ENCODE results near the gene SESN1. TPM values are rescaled to one million over a fixed set of nuclear protein-coding genes. Genes with fewer than 3 reads are reported as not detected.
"Not testable (repeated sequence)": the region's sequence is repeated elsewhere in the genome, so short reads cannot be mapped to it uniquely, and the experiment has no call there.

The SESN1 gene
- total RNA-seq, 1 donor from 2014 or later: 9.1 TPM

GRCh38 chr6:109088995-109089394 is 5.7 kb downstream of the SESN1 start:
- Mint-ChIP-seq H3K36me3 (ENCODE audit: low read depth) (peaks cover 3% of the 10 kb centered on the region), H3K9me3 (no peaks in the 10 kb centered on the region), H3K4me1 (peaks cover 42% of the 10 kb centered on the region), H3K4me3 (no peak overlapping the region), H3K27ac (no peak overlapping the region), H3K27me3 (no peaks in the 10 kb centered on the region)
- DNase-seq (no peak), ATAC-seq (ENCODE audit: low read depth) (no peak)
- POLR2A ChIA-PET: no interaction called here
- intact Hi-C loops (cut with micrococcal nuclease): no loop called here
- no peak for TF ChIP-seq CTCF (IDR thresholded peaks at IDR 0.05)
- CTCF ChIA-PET: no interaction called here

- no peak for TF ChIP-seq CTCF (IDR thresholded peaks at IDR 0.05)
- H3K36me3 Mint-ChIP-seq (ENCODE audit: low read depth): peaks cover 3% of the 10 kb centered on the region
- ATAC-seq (ENCODE audit: low read depth): no peak
- CTCF ChIA-PET: no interaction called here
- intact Hi-C loops (cut with micrococcal nuclease): no loop called here
- POLR2A ChIA-PET: no interaction called here
- no peak overlapping the region for H3K4me3 Mint-ChIP-seq
- no peaks in the 10 kb centered on the region for H3K27me3 Mint-ChIP-seq
- H3K4me1 Mint-ChIP-seq: peaks cover 31% of the 10 kb centered on the region
- no peak for DNase-seq
- no peaks in the 10 kb centered on the region for H3K9me3 Mint-ChIP-seq
- no peak overlapping the region for H3K27ac Mint-ChIP-seq
Observed at GRCh38 chr6:109087661-109088264, 6.9 kb downstream of the SESN1 start.

- H3K36me3 Mint-ChIP-seq (ENCODE audit: low read depth); H3K4me3 Mint-ChIP-seq; H3K27ac Mint-ChIP-seq; H3K27me3 Mint-ChIP-seq; DNase-seq; H3K9me3 Mint-ChIP-seq; intact Hi-C loops (cut with micrococcal nuclease); ATAC-seq (ENCODE audit: low read depth): not testable (repeated sequence)
- POLR2A ChIA-PET: interaction anchor here (2.5 kb wide), 1 partner anchor 10 kb away, joined by 10 read pairs; the partner anchor contains the start of gene SESN1
- peaks cover 10% of the 10 kb centered on the region for H3K4me1 Mint-ChIP-seq
- CTCF ChIA-PET: interaction anchor here (1.1 kb wide), 2 partner anchors 9 to 543 kb away, joined by 3 read pairs; no protein-coding TSS in a partner anchor
Observed at GRCh38 chr6:109084146-109084545, 10.5 kb downstream of the SESN1 start.

- Mint-ChIP-seq H3K4me3 (no peak overlapping the region), H3K36me3 (ENCODE audit: low read depth) (peaks cover 6% of the 10 kb centered on the region), H3K4me1 (peaks cover 8% of the 10 kb centered on the region), H3K27ac (no peak overlapping the region), H3K9me3 (no peaks in the 10 kb centered on the region), H3K27me3 (no peaks in the 10 kb centered on the region)
- POLR2A ChIA-PET: no interaction called here
- DNase-seq: no peak
- no peak for ATAC-seq (ENCODE audit: low read depth)
- no peak for TF ChIP-seq CTCF (IDR thresholded peaks at IDR 0.05)
- CTCF ChIA-PET: interaction anchor here (1.1 kb wide), 2 partner anchors 8 to 542 kb away, joined by 3 read pairs; no protein-coding TSS in a partner anchor
- intact Hi-C loops (cut with micrococcal nuclease): no loop called here
Observed at GRCh38 chr6:109083657-109084056, 11.0 kb downstream of the SESN1 start.

GRCh38 chr6:109082188-109082577 is 12.5 kb downstream of the SESN1 start:
- Mint-ChIP-seq H3K4me1 (peaks cover under 1% of the 10 kb centered on the region), H3K36me3 (ENCODE audit: low read depth) (peaks cover 5% of the 10 kb centered on the region), H3K4me3 (no peak overlapping the region), H3K27ac (no peak overlapping the region), H3K9me3 (no peaks in the 10 kb centered on the region), H3K27me3 (no peaks in the 10 kb centered on the region)
- ChIA-PET POLR2A (no interaction called here), CTCF (no interaction called here)
- ATAC-seq (ENCODE audit: low read depth) (peak; percentile 25), DNase-seq (no peak)
- intact Hi-C loops (cut with micrococcal nuclease): no loop called here
- TF ChIP-seq CTCF (IDR thresholded peaks at IDR 0.05): no peak

All from activated B cell treated with CpG ODN at 0.5 μM for 24 hours (primary cell).